ENCODE measurements around the gene ABHD8.
A peak's percentile ranks its signal among the peaks of the same experiment; 100 is the strongest.

Gene ABHD8

DNA sequence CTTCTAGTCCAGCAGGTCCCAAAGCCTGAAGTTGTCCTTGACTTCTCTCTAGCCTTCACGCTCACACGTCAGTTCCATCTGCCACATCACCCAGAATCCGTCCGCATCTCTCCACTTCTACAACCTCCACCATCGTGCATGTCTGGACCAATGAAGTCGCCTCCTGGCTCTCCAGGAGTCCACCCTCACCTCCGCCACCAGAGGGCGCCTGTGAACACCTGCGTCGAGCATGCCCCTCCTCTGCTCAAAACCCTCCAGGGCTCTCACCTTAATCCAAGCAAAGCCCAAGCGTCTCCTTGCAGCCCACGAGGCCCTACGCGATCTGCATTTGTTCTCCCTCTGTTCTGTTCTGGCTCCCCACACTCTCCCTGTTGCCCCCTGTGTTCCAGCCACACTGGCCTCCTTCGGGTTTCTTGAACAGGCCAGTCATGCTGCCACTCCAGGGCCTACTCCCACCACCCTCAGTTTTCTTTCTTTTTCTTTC is 42.3 kb downstream of the ABHD8 start:
- no peak overlapping the region for H3K4me3 ChIP-seq (ENCODE audit: low read depth, low read length)
- peak; percentile 96 for TF ChIP-seq CTCF (IDR thresholded peaks at IDR 0.05; ENCODE audit: borderline replicate concordance, insufficient read depth, low read depth, low read length)

- no peak for TF ChIP-seq CTCF (IDR thresholded peaks at IDR 0.05; ENCODE audit: borderline replicate concordance, insufficient read depth, low read depth, low read length)
These were observed 43.3 kb downstream of the ABHD8 start for GRCh38 chr19:17259934-17260333.

DNA sequence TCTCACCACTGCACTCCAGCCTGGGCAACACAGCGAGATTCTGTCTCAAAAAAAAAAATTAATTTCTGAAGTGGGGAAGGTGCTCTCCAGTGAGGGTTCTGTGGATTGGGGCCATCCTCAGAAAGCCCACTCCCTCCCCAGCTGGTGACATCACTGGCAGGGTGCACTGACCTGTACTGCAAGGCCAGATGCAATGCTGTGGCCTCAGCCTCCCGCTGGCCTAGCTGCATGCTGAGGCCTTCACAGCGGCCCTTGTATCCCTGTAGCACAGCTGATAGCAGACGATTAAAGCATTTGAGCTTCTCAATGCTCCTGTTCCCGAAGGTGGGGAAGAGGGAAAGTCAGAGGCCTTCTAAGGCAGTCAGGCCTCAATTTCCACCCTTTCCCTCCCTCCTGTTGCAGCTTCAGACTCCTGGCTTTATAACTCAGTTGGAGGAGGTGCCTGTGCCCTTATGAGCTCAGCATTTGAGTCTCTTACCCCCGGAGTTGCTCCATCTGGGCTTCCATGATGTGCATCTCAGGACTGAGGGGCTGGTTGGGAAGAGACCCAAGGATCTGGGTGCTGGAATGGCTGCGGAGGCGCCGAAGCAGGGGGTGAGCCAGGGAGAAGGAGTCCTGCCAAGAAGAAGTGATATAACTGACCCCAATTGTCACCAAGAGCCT is 44.0 kb downstream of the ABHD8 start:
- TF ChIP-seq CTCF (IDR thresholded peaks at IDR 0.05; ENCODE audit: borderline replicate concordance, insufficient read depth, low read depth, low read length), result no peak
- H3K4me3 ChIP-seq (ENCODE audit: low read depth, low read length), result no peak overlapping the region

More at GRCh38 chr19:17259934-17260333, 43.3 kb downstream of the ABHD8 start:
- H3K4me3 ChIP-seq (ENCODE audit: low read depth, low read length), result no peak overlapping the region

- H3K4me3 ChIP-seq (ENCODE audit: low read depth, low read length), result no peak overlapping the region
- no peak for TF ChIP-seq CTCF (IDR thresholded peaks at IDR 0.05; ENCODE audit: borderline replicate concordance, insufficient read depth, low read depth, low read length)
These were observed 47.1 kb downstream of the ABHD8 start for GRCh38 chr19:17256130-17256529.

DNA sequence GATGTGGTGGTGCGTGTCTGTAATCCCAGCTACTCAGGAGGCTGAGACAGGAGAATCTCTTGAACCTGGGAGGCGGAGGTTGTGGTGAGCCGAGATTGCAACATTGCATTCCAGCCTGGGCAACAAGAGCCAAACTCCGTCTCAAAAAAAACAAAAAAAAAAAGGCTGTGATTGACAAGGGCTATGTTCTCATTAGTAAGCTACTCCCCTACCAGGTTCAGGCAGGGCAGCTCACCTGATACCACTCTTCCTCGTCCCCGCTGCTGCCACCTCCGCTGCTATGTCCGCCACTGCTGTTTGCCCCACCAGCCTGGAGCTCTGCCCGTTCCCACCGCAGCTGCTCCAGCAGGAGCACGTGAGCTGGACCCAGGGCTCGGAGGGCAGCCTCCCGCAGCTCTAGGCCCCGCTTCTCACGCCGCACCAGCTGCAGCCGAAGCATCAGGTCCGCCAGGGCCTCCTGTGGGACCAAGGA is 48.0 kb downstream of the ABHD8 start:
- no peak overlapping the region for H3K4me3 ChIP-seq (ENCODE audit: low read depth, low read length)
- no peak for TF ChIP-seq CTCF (IDR thresholded peaks at IDR 0.05; ENCODE audit: borderline replicate concordance, insufficient read depth, low read depth, low read length)

DNA sequence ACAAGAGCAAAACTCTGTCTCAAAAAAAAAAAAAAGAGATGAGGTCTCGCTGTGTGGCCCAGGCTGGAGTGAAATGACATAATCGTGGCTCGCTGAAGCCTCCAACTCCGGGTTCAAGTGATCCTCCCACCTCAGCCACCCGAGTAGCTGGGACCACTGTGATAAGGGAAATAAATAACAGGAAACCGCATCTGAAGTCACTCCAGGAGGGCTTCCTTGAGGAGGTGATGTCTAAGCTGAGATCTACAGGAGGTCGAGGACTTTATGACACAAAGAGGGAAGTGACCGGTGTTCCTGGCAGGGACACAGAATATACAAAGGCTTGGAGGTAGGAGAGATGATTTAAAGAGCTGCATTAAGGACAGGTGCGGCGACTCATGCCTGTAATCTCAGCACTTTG is 48.6 kb downstream of the ABHD8 start:
- TF ChIP-seq CTCF (IDR thresholded peaks at IDR 0.05; ENCODE audit: borderline replicate concordance, insufficient read depth, low read depth, low read length), result no peak
- H3K4me3 ChIP-seq (ENCODE audit: low read depth, low read length), result no peak overlapping the region

DNA sequence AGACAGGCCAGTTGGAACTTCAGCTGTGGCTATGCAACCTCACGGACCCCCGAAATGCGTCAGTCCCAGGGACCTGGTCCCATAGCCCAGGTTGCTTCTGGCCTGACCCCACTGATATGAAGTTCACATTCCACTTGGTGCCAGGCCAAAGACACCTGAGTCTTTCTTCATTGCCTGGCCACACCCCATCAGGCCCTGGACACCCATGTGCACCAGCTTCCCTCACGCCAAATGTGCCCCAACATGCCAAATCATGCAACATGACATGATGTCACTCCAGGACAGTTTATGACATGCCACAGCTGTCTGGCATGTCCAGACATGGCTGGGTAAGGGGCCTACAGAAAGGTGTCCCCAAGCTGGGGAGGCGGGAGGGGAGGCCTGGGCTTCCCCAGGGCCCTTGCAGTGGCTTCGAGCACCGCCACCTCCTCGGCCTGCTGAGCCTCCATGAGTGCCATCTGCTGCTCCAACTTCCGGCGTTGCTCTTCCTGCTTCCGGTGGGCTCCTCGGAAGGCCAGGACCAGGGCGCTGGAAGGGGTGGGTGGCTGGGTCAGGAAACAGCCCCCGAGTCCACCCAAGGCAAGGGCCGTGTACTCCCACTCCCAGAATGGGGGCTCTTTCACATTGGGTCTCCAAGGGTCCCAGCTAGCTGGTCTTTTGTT is 53.2 kb downstream of the ABHD8 start:
- H3K4me3 ChIP-seq (ENCODE audit: low read depth, low read length), result no peak overlapping the region
- TF ChIP-seq CTCF (IDR thresholded peaks at IDR 0.05; ENCODE audit: borderline replicate concordance, insufficient read depth, low read depth, low read length), result no peak
